T1000 (cell line): ENCODE results near the gene GALK2.

Source experiments
- DNase-seq: peaks from one replicate; lab custom pipeline; 2025; ENCODE audit warnings: mixed read lengths; lab: John Stamatoyannopoulos, UW

The GALK2 gene

GRCh38 chr15:49169880-49170597 is at the start of gene GALK2:
GALK2 (plus strand) TSS chr15:49170247; CDS start chr15:49170323, 76 bp downstream.
- no peak for DNase-seq

- no peak for DNase-seq
Measured at GRCh38 chr15:49120832-49121231, 49.2 kb upstream of the GALK2 start.

GRCh38 chr15:49121901-49122300 is 48.1 kb upstream of the GALK2 start:
- DNase-seq, result no peak

- no peak for DNase-seq
Measured at GRCh38 chr15:49122541-49123062, 47.4 kb upstream of the GALK2 start.

- DNase-seq, result no peak
Measured at GRCh38 chr15:49124371-49124770, 45.7 kb upstream of the GALK2 start.

- no peak for DNase-seq
Measured at GRCh38 chr15:49131403-49131802, 38.6 kb upstream of the GALK2 start.

- no peak for DNase-seq
Measured at GRCh38 chr15:49134683-49135341, 35.2 kb upstream of the GALK2 start.

- no peak for DNase-seq
Measured at GRCh38 chr15:49135342-49135857, 34.6 kb upstream of the GALK2 start.

GRCh38 chr15:49135911-49136310 is 34.1 kb upstream of the GALK2 start:
- no peak for DNase-seq

- DNase-seq, result no peak
Measured at GRCh38 chr15:49137861-49138260, 32.2 kb upstream of the GALK2 start.

- DNase-seq, result no peak
Measured at GRCh38 chr15:49145651-49146609, 24.1 kb upstream of the GALK2 start.

GRCh38 chr15:49148298-49148697 is 21.7 kb upstream of the GALK2 start:
- no peak for DNase-seq

- DNase-seq, result no peak
Measured at GRCh38 chr15:49148727-49149126, 21.3 kb upstream of the GALK2 start.

GRCh38 chr15:49151831-49152230 is 18.2 kb upstream of the GALK2 start:
- DNase-seq, result no peak

GRCh38 chr15:49152552-49153312 is 17.3 kb upstream of the GALK2 start:
- no peak for DNase-seq

- no peak for DNase-seq
Measured at GRCh38 chr15:49154359-49154758, 15.7 kb upstream of the GALK2 start.

GRCh38 chr15:49154799-49155109 is 15.3 kb upstream of the GALK2 start:
- no peak for DNase-seq

- DNase-seq, result peak; percentile 93
Measured at GRCh38 chr15:49155110-49155833, 14.8 kb upstream of the GALK2 start, which contains the start of gene COPS2. COPS2 (minus strand) TSS chr15:49155599; CDS start chr15:49155578, 21 bp downstream.

GRCh38 chr15:49155834-49156627 is 14.0 kb upstream of the GALK2 start:
- DNase-seq, result no peak

GRCh38 chr15:49163678-49164077 is 6.4 kb upstream of the GALK2 start:
- no peak for DNase-seq
